SHP77 (cell line): ENCODE data around the gene USE1.

Experiments
- DNase-seq, 2 experiments: peaks; one replicate each; lab custom pipeline; 2025; lab: John Stamatoyannopoulos, UW

USE1 gene

DNA sequence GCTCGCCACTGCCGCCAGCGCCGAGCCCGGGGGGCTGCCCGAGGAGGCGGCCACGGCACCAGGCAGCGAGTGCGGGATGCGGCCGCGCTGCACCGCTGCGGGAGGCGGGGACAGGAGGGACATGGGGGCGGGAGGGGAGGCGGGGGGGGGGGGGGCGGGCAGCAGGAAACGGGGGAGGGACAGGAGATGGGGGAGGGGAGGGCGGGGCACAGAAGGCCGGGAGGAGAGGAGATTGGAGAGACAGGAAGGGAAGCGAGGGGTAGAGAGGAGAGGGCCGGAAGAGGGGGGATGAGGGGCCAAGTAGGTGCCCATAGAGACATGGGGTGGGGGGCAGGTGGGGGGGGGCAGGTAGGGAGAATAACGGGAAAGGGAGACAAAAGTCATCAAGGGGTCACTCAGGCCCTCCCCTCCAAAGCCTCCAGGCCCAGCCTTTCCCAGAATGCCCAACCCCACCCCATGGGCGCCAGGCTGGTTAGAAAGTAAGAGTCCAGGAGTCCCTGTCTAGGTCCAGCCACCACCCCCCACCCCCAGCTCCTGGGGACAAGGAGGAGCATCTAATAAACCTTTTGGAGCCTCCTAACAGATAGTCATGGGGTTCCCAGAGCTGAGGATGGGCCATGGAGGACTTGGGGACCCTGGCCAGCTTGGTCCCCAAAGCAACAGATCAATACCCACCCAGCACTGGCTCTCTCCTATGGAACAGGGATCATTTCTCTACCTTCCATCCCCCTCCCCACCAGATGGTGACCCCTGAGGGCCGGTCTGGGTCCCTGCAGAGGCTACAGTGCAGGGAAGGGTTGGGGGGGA is 21.0 kb downstream of the USE1 start:
- DNase-seq = peak; percentile 53 to 68

DNA sequence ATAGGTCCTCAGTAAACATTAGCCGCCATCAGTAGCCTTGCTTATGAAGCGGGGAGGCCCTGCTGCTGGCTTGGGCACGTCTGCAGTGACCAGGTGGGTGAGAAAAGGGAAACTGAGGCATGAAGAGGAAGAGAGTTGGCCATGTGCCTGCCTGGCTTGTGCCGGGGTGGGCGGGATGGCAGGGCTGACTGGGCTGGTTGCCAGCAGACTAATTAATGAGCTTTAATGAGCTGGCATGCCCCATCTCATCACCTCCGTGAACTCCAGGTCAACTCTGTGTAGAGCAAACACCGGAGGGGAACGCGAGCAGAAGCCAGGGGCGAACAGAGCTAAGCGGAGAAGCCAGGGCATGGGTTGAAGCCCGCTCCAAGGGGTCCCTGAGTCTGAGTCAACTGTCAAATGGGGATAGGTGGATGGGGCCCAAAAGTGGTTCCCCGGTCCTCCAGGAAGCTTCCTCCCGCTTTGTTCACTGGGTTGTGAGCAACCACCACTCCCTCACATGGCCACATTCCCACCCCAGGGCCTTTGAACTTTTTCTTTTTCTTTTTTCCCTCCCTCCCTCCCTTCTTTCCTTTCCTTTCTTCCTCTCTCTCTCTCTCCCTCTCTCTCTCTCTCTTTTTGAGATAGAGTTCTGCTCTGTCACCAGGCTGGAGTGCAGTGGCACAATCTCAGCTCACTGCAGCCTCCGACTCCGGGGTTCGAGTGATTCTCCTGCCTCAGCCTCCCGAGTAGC is 21.8 kb downstream of the USE1 start:
- no peak for DNase-seq

DNA sequence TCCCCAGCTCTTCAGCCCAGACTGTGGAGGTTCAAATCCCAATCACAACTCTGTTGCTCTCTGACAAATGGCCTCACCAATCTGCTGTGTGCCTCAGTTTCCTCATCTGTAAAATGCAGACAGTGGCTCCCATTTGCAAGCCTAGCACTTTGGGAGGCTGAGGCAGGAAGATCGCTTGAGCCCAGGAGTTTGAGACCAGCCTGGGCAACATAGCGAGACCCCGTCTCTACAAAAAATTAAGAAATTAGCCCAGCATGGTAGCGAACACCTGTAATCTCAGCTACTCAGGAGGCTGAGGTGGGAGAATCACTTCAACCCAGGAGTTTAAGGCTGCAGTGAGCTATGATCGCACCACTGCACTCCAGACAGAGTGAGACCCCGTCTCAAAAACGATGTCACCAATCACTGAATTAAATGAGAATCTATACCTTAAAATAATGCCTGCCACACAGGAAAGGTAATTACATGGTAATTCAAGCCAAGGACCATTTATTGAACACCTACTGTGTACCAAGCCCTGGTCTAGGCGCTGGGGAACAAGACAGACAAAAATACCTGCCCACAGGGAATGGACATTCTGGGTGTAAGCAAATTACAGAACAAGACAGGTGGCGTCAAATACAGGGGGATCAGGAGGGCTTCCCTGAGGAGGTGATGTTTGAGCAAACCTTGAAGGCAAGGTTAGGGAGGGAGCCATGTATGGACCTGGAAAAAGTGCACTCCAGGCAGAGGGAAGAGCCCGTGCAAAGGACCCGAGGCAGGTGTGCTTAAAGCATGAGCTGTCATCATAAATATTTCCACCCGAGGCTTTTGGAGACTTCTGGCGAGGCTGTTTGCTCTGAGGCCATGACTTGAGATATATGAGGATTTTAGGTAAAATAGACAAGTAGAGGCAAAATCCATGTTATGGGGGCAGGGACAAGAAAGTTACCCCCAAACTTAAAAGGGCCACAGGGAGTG is 22.9 kb downstream of the USE1 start:
- no peak for DNase-seq

DNA sequence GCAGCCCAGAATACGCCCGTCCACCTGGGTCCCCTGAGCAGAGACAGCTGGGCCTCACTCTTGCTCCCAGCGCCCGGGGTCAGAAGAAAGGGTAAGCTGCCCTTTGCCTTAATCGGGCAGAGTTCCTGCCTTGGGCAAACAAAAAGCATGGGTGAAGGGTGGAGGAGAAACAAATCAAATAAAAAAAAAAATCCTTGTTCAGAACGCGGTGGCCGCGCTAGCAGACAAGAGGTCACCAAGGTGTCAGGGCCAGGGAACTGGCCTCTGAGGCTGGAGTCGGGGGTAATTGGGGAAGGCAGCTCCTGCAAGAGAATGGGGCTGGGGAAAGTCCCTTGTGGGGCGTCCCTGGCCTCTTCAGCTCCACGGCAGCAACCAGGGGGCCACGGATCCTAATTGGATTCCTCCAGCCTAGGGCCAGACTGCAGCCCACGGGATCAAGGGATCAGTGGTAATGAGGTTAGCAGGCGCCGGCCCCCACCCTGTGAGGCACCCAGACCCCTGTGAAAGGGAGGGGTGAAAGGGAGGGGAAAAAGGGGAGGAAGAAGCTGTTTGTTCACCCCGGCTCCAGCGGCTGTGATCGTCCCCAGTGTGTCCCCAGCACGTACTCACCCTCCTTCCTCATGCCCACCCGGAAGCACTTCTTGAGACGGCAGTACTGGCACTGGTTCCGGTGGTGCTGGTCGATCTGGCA is 25.1 kb downstream of the USE1 start:
- no peak for DNase-seq

DNA sequence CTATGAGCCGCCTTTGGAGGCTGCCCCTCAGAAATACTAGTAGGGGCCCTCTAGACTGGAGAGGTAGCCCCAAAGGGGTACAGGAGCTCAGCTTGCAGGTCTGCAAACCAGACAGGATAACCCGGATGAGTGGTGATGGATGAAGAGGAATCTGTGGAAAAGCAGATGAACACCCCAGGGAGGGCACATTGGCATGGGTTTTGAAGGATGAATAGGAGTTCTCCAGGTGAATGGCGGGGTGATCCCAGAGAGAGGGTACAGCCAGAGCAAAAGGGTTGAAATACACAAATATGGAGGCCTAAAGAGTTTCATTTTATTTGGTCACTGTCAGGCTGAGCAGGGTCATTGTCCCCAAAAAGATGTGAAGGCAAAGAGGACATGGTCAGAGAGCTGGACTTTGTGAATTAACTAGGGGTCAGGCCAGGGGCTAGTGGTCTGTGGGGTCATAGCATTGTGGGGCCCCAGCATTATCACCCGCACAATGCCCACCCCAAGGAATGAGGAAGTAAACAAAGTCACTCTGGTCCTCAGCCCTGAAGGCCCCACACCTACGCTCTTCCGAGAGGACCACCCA is 25.8 kb downstream of the USE1 start:
- DNase-seq = no peak

DNA sequence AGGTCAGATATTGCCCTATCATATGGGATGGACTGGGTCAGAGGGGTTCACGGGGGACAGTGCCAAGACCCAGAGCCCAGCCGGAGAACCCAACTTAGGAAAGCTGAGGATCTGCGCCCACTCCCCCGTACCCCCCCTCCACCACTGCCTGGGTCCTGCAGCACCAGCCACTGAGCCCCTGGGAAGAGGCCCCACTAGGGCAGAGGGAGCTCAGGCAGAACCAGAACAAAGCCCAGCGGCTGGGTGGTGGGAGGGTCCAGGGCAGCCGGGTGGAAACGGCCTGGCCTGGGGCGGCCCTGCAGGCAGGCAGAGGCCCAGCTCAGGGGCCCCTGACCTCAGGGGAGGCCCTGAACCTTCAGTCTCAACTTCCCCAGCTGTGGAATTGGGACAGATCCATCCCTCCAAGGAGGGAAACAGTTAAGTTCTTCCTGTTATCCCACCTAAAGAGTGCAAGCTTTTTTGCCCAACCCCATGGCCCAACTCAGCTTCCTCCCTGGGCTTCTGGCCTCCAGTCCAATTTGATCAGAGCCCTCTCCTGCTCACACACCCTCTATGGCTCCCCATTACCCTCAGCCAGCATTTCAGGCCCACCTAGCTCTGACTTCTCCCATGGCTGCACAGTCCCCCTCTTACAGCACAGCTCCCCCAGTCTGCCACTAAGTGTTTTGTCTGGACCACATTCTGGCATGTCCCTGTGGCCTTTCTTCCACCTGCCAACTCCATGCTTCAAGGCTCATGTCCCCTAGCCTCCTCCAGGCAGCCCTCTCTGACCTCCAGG is 27.5 kb downstream of the USE1 start:
- no peak for DNase-seq

DNA sequence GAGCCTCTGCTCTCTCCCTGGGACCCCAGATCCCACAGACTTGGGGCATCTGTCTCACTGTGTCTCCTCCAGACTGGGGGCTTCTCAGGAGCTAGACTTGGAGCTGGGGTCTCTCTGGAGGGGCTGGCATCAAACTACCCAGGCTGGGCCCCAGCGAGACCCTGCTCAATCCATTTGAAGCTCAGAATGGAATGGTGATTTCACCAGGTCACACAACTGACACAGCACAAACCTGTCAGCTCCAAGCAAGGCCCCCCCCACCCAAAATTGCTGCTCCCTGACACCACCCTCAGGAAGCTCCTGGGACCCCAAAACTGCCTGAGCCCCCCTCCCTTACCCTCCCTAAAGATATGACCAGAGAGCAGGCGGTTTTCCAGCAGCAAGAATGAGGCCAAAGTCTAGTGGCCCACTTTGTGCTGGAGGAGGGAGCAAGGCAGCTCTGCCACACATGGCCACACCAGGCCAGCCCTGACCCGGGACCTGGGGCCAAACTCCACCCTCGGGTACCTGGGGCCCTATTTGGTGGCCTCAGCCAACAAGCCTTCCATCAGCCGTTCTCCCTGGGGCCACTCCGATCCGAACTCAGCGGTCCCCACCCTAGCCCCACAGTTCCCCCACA is 28.2 kb downstream of the USE1 start:
- no peak for DNase-seq

DNA sequence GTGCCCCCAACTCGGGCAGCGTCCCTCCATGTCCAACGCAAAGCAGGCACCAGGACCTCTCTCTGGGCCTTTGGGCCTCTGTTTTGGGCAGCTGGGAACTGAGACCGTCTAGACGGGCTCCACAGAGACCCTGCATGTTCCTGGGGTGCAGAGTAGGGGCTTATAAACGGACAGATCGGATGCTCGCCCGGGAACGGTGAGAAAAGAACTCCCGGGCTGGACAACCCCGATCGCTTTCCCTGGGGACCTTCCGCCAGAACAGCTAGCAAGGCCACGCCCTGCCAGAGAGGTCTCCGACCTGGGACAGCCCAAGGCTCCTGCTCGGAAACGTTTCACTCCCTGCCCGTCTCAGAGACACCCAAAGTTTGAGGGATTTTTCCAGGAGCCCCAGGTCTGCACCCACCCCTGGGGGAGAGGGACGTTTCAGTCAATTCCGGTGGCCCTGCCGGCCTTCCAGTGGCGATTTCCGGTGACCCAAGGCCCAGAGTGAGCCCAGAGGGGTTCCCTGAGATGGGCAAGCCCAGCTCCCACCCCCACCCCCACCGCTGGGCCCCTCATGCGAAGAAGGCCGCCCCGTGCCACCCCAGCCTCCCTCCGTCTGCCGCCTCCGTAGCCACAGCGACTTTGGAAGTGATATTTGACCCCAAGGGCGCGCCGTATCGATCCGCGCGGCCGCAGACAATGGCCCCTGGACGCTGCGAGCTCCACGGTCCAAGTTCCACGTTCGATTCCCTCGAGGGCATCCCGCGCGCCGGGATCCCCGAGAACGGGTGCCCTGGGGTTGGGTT is 28.9 kb downstream of the USE1 start:
- DNase-seq = no peak

DNA sequence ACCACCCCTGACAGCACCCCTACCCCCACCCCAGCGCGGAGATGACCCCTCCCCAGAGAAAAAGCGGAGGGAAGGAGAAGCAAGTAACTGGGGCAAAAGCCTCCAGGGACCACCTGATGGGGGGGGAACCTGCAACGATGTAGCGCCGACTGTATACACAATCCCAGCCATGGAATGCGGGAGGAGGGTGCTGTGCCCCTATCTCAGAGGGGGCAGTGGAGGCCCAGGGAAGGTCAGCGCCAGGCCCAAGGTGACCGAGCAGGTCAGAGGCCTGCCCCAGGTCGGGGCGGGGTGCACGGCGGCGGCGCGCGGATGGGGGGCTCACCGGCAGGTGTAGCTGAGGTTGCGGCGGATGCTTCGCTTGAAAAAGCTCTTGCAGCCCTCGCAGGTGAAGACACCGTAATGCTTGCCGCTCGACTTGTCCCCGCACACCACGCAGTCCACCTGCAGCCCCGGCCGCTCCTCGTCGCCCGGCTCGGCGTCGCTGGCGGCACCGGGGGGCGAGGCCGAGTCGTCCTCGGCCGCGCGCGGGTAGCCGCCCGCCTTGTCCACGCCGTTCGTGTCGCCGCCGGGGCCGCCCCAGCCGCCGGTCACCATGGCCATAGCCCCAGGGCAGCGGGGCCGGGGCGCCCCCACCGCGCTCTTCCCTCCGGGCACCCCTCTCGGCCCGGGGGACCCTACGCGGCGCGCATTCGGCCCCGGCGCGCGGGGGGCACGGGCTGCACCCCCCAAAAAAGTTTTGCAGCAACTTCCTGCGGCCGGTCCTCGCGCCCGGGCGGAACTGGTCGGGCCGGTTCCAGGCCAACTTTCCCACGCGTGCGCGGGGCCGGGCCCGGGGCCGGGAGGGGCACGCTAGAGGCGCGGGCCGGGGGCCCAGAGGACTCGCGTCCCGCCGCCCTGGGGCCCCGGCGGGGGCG is 29.7 kb downstream of the USE1 start:
- no peak for DNase-seq

DNA sequence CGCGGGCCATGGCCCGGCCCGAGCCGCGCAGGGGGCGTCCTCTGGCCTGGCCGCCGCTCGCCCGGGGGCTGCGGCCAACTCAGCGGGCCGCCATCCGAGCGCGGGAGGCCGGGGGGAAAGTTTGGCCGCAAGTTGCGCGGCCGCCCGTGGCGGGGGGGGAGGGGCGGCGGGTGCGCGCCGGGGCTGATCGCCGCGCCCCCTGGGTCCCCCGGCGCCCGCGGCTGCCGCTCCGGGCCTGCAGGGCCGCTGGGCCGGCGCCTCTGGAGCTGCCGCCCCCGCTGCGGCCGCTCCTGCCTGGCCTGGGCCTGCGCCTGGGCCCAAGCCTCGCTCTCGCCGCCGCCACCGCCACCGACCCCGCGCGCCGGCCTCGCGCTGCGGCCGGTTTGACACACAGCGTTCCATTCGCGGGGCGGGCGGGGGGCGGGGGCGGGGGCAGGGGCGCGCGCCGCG is 30.4 kb downstream of the USE1 start, which contains the start of gene NR2F6:
Gene NR2F6 (minus strand): TSS at position 385 of the 450 bp plus-strand sequence. CDS start 699 bp downstream, outside the sequence.
- DNase-seq = no peak

DNA sequence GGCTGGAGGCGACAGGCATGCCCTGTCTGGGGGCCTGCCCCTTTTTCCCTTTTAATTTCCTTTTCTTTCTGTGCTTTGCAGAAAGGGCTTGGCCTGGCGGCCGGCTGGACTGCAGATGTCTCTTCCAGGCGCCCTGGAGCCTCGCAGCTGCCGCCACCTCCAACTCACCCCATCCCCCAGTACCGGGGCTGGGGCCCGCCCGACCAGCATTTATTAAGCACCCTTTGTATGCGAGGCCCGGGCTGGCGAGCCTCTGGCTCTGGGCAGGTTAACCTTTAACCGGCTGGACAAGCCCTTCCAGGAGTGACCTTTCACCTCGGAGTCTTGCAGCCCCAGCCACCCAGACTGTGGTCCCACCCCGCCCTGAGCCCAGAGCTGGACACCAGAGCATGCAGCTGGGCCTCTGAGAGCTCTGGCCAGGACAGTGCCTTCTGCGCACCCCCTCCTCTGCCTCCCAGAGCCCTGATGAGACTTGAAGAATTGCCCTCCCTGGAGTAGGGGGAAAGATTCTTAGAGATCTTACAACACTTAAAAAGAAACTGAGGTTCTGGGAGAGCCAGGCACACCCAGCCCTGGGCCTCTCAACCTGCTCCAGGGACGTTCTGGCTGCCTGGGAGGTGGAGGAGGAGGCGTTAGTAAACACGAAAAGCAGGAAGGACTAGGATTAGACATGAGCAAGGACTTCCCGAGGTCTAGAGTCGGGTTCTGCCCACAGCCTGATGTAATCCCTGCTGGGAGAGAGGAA is 31.7 kb downstream of the USE1 start:
- peak in 1 of 2 experiments; percentile 56 for DNase-seq

DNA sequence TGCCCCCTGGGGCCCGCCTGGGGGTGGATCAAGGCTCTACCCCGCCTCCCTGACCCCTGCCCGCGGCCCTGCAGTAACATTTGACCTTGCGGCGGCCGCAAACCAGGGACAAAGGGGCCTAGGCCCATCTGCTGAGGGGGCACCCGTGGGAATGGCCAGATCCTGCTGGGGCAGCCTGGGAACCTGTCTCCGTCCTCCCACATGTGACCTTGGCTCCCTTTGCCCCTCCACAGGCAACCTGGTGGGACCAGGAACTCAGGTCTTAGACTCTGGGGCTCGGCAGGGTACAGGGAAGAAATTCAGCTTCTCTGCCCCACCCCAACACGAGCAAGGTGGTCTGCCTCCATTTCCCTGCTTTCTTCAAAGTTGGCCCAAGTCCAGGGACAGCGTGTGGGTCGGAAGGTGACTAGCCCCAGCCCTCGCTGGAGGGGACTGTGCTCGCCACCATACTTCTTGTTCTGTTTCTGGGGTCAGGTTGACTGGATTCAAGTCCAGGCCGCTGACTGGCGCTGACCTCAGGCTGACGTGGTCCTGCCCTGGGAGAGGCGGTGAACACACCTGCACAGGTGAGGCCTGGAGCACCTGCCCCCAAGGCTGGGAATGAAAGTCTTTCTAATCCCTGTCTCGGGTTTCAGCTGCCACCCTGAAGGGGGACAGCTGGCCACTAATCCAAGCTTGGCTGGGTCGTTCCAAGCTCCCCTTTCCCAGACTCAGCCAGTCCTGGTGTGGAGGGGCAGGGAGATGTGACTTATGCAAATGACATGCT is 33.0 kb downstream of the USE1 start:
- peak in 1 of 2 experiments; percentile 20 for DNase-seq

DNA sequence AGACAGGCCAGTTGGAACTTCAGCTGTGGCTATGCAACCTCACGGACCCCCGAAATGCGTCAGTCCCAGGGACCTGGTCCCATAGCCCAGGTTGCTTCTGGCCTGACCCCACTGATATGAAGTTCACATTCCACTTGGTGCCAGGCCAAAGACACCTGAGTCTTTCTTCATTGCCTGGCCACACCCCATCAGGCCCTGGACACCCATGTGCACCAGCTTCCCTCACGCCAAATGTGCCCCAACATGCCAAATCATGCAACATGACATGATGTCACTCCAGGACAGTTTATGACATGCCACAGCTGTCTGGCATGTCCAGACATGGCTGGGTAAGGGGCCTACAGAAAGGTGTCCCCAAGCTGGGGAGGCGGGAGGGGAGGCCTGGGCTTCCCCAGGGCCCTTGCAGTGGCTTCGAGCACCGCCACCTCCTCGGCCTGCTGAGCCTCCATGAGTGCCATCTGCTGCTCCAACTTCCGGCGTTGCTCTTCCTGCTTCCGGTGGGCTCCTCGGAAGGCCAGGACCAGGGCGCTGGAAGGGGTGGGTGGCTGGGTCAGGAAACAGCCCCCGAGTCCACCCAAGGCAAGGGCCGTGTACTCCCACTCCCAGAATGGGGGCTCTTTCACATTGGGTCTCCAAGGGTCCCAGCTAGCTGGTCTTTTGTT is 34.9 kb downstream of the USE1 start:
- no peak for DNase-seq

DNA sequence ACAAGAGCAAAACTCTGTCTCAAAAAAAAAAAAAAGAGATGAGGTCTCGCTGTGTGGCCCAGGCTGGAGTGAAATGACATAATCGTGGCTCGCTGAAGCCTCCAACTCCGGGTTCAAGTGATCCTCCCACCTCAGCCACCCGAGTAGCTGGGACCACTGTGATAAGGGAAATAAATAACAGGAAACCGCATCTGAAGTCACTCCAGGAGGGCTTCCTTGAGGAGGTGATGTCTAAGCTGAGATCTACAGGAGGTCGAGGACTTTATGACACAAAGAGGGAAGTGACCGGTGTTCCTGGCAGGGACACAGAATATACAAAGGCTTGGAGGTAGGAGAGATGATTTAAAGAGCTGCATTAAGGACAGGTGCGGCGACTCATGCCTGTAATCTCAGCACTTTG is 39.5 kb downstream of the USE1 start:
- DNase-seq = no peak

DNA sequence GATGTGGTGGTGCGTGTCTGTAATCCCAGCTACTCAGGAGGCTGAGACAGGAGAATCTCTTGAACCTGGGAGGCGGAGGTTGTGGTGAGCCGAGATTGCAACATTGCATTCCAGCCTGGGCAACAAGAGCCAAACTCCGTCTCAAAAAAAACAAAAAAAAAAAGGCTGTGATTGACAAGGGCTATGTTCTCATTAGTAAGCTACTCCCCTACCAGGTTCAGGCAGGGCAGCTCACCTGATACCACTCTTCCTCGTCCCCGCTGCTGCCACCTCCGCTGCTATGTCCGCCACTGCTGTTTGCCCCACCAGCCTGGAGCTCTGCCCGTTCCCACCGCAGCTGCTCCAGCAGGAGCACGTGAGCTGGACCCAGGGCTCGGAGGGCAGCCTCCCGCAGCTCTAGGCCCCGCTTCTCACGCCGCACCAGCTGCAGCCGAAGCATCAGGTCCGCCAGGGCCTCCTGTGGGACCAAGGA is 40.0 kb downstream of the USE1 start:
- DNase-seq = peak; percentile 40 to 49

DNA sequence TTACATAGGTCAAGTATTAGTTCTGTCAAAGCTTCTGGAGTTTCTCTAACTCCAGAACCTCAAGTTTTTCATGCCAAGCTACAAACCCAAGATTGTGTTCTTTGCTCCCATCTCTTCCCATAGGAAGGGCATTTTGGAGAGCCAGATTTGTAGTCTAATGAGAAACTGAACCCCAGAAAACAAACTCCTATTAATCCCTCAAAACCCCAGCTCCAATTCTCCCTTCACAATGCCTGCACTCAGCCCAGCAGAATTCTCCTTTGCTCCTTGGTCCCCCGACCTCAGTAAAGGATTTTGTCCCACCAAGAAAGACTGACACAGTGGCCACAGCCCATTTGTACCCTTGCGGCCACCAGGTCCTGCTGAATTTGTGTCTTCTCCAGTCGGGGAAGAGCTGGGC is 41.0 kb downstream of the USE1 start:
- DNase-seq = no peak
